Measurements from ENCODE around the gene PRG3.

- TF ChIP-seq CTCF (IDR thresholded peaks at IDR 0.05) (no peak), POLR2A (IDR thresholded peaks at IDR 0.05) (no peak), EP300 (IDR thresholded peaks at IDR 0.05) (no peak)
These were observed 23.1 kb downstream of the PRG3 start for GRCh38 chr11:57357856-57358255.
